CD4-positive, alpha-beta T cell (primary cell): Measurements from ENCODE around the gene TACC3. TPM values are rescaled to one million over a fixed set of nuclear protein-coding genes. Genes with fewer than 3 reads are reported as not detected.

ENCODE experiments used
- ATAC-seq: fragments of 200-7000 bp; cut with Tn5 transposase; one replicate; pipeline ENCODE4 v1.10.0; 2022; ENCODE audit warnings: mild to moderate bottlenecking; ENCODE audit not compliant: poor library complexity
- CTCF ChIA-PET: fragments of 350-600 bp; sonication (Branson Sonifier 250); formaldehyde crosslinking; loops from one replicate; lab custom pipeline; 2021; ENCODE audit warnings: antibody characterized with exemption, inconsistent platforms; lab: Charles Lee
- POLR2A ChIA-PET: fragments of 350-600 bp; sonication (Branson Sonifier 250); formaldehyde crosslinking; loops from one replicate; lab custom pipeline; 2021; ENCODE audit warnings: antibody characterized with exemption, inconsistent platforms; lab: Charles Lee
- DNase-seq, 14 experiments: peaks; one replicate each; pipeline ENCODE4 v3.0.0-alpha.2; 2013 to 2020; ENCODE audit warnings: mixed read lengths in 2 of 14
- H3K27ac ChIP-seq, 2 donors: one replicate each; pipeline versions ENCODE4 v1.5.1 to v1.7.0; 2013; ENCODE audit warnings: low read length in 2 of 2, low read depth in 1 of 2, mild to moderate bottlenecking in 1 of 2
- H3K27me3 ChIP-seq, 2 experiments: 1 replicate in 1 of 2; 2 replicates in 1 of 2; pipeline versions ENCODE4 v1.6.1 to v1.7.0; 2013; ENCODE audit warnings: low read length in 2 of 2, control low read depth in 1 of 2, mild to moderate bottlenecking in 1 of 2, moderate library complexity in 1 of 2; ENCODE audit not compliant: insufficient read depth in 2 of 2, control insufficient read depth in 1 of 2
- H3K36me3 ChIP-seq: one replicate; pipeline ENCODE4 v1.6.1; 2013; ENCODE audit warnings: low read length, control low read depth; ENCODE audit not compliant: insufficient read depth
- H3K4me1 ChIP-seq: one replicate; pipeline ENCODE4 v1.6.1; 2013; ENCODE audit warnings: low read length, control low read depth; ENCODE audit not compliant: insufficient read depth
- H3K4me3 ChIP-seq: one replicate; pipeline ENCODE4 v1.5.1; 2013; ENCODE audit warnings: mild to moderate bottlenecking, low read length, moderate library complexity
- H3K9me3 ChIP-seq, 2 experiments: 1 replicate in 1 of 2; 2 replicates in 1 of 2; pipeline versions ENCODE4 v1.6.1 to v1.7.0; 2013; ENCODE audit warnings: low read length in 2 of 2, mild to moderate bottlenecking in 2 of 2, control low read depth in 1 of 2, moderate library complexity in 1 of 2; ENCODE audit not compliant: control insufficient read depth in 1 of 2, insufficient read depth in 1 of 2
- H3K27ac Mint-ChIP-seq: one replicate; pipeline ENCODE4 v1.8.0; 2020; ENCODE audit warnings: mixed read lengths
- H3K27me3 Mint-ChIP-seq: one replicate; pipeline ENCODE4 v1.8.0; 2021; ENCODE audit warnings: mixed read lengths
- H3K36me3 Mint-ChIP-seq: one replicate; pipeline ENCODE4 v1.8.0; 2021; ENCODE audit warnings: low read depth, mixed read lengths
- H3K4me1 Mint-ChIP-seq: one replicate; pipeline ENCODE4 v1.8.0; 2021; ENCODE audit warnings: low read depth, mixed read lengths
- H3K4me3 Mint-ChIP-seq: one replicate; pipeline ENCODE4 v1.8.0; 2020; ENCODE audit warnings: mild to moderate bottlenecking, mixed read lengths
- H3K9me3 Mint-ChIP-seq: one replicate; pipeline ENCODE4 v1.8.0; 2020; ENCODE audit warnings: mixed read lengths
- intact Hi-C, 2 experiments: fragments of 100-400 bp; cut with DNase I in 1 of 2; cut with micrococcal nuclease in 1 of 2; formaldehyde crosslinking; loops; one replicate each; pipeline versions ENCODE4 v1.15.1 to v1.9.0; 2023 to 2025; cut with DNase I, micrococcal nuclease
- total RNA-seq, 174 experiments: library from RNA in 2 of 174; stranded (reverse) in 2 of 174; gene quantifications; one replicate each; pipeline ENCODE4 v1.2.3 and lab custom pipeline; 2021 to 2026
- TF ChIP-seq, protein P1 (sequence below): fragments of 200-600 bp; IDR thresholded peaks from one replicate; pipeline ENCODE4 v1.8.0; 2022; ENCODE audit warnings: antibody characterized with exemption, mild to moderate bottlenecking

Gene TACC3
- total RNA-seq, 2 experiments from 2014 or later = 123 TPM

DNA sequence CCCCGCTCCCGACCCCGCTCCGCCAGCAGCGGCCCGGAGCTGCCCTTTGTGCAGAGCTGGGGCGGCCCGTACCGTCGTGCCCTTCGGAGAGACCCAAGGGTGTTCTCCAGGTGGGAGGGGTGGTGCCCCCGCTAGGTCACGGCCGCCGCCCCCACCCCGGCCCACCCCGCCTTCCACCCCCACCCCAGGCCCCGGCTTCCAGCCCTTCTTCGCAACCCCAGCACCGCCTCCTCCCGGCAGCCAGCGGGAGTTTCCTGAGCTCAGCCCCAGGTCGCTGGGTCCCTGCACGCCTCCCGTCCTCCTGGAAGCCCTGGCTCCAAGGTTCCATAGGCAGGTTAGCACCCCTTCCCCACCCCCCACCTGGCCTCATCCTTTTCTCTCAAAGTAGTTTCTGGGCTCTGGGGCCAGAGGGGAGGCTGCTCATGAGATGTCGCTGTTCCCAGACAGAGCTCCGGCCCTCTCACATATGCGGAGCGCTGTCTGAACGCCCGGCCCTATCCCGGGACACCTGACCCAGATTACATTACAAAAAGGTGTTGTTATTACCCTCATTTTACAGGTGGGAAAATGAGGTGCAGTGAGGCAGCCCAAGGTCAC, 46.5 kb downstream of the TACC3 start:
- Mint-ChIP-seq H3K27ac (no peak overlapping the region), H3K4me1 (no peaks in the 10 kb centered on the region), H3K27me3 (peaks cover 28% of the 10 kb centered on the region), H3K9me3 (no peaks in the 10 kb centered on the region), H3K4me3 (peak overlapping the region; percentile 74), H3K36me3 (no peaks in the 10 kb centered on the region)
- DNase-seq (peak in 6 of 14 experiments; percentile 9 to 57 (median 25)), ATAC-seq (peak; percentile 48)
- peaks cover 0 to 21% of the 10 kb centered on the region in 2 experiments for H3K9me3 ChIP-seq
- no peak overlapping the region for H3K4me3 ChIP-seq
- peaks cover 8% of the 10 kb centered on the region for H3K4me1 ChIP-seq
- ChIA-PET CTCF (interaction anchor here (1.0 to 1.2 kb wide), 2 partner anchors 14 to 138 kb away, joined by 3 to 4 read pairs; no protein-coding TSS in a partner anchor), POLR2A (no interaction called here)
- peaks cover 26 to 38% of the 10 kb centered on the region in 2 experiments for H3K27me3 ChIP-seq
- H3K36me3 ChIP-seq = no peaks in the 10 kb centered on the region
- intact Hi-C loops = no loop called here
- TF ChIP-seq, protein P1, sequence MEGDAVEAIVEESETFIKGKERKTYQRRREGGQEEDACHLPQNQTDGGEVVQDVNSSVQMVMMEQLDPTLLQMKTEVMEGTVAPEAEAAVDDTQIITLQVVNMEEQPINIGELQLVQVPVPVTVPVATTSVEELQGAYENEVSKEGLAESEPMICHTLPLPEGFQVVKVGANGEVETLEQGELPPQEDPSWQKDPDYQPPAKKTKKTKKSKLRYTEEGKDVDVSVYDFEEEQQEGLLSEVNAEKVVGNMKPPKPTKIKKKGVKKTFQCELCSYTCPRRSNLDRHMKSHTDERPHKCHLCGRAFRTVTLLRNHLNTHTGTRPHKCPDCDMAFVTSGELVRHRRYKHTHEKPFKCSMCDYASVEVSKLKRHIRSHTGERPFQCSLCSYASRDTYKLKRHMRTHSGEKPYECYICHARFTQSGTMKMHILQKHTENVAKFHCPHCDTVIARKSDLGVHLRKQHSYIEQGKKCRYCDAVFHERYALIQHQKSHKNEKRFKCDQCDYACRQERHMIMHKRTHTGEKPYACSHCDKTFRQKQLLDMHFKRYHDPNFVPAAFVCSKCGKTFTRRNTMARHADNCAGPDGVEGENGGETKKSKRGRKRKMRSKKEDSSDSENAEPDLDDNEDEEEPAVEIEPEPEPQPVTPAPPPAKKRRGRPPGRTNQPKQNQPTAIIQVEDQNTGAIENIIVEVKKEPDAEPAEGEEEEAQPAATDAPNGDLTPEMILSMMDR = no peak
- no peak overlapping the region for H3K27ac ChIP-seq

DNA sequence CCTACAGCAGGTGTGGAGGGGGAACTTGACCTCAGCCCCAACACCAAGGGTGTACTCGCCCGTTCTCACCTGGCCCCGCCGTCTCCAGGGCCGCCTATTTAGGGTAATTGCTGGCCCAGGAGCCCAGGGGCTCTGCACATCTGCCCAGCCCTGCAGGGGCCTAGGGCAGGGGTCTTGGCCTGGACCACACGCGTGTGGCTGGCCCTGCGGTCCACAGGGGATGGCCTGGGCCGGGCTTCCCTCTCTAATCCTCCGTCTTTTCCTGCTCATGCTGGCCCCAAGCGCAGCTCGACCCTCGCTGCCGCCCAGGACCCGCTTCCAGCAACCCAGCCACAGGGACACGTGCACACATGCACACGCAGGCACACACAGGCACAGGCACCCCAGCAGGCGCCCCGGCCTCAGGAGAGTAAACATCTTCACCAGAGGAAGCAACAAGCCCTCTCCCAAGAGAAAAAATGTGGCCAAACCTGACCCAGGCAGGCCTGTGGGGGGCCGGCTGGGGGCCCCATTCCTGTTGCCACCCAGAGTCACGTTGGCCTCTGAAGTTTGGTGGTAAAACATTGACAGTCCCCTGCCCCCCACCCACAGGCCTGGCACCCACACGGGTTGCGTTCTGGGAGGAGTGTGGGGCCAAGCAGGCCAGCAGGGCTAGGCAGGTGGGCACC, 47.2 kb downstream of the TACC3 start:
- ATAC-seq = no peak
- Mint-ChIP-seq H3K9me3 (no peaks in the 10 kb centered on the region), H3K4me3 (peak overlapping the region; percentile 85), H3K36me3 (no peaks in the 10 kb centered on the region), H3K27ac (no peak overlapping the region), H3K4me1 (no peaks in the 10 kb centered on the region), H3K27me3 (peaks cover 28% of the 10 kb centered on the region)
- no peak for DNase-seq
- intact Hi-C loops = no loop called here
- POLR2A ChIA-PET = no interaction called here
- TF ChIP-seq, protein P1 = no peak
- peaks cover 25 to 38% of the 10 kb centered on the region in 2 experiments for H3K27me3 ChIP-seq
- no peak overlapping the region for H3K4me3 ChIP-seq
- no peak overlapping the region for H3K27ac ChIP-seq
- CTCF ChIA-PET = interaction anchor here (1.0 to 1.2 kb wide), 2 partner anchors 13 to 139 kb away, joined by 3 to 4 read pairs; no protein-coding TSS in a partner anchor
- H3K4me1 ChIP-seq = peaks cover 8% of the 10 kb centered on the region
- no peaks in the 10 kb centered on the region for H3K36me3 ChIP-seq
- peaks cover 0 to 21% of the 10 kb centered on the region in 2 experiments for H3K9me3 ChIP-seq

DNA sequence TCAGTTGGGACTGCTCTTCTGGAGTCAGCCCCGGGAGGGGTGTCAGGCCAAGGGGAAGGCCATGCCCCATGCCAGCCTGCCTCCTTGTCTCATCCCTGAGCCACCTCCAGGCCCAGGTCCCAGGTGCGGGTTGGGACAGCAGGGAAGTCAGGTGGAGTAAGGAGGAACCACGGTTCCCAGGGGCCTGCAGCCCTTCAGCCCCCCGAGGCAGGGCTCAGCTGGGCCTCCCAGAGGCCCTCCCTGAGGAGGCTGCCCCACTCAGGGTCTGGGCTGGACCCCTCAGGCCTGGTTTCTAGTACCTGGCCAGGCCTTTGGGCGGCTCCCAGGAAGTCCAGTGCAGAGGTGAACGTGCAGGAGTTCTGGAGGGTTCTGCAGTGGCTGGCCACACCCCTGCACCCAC, 48.4 kb downstream of the TACC3 start:
- Histone ChIP-seq H3K36me3 (no peaks in the 10 kb centered on the region), H3K9me3 (peaks cover 0 to 18% of the 10 kb centered on the region in 2 experiments), H3K4me1 (peaks cover 8% of the 10 kb centered on the region), H3K27ac (no peak overlapping the region), H3K4me3 (no peak overlapping the region), H3K27me3 (peaks cover 23 to 32% of the 10 kb centered on the region in 2 experiments)
- no peak for ATAC-seq
- H3K9me3 Mint-ChIP-seq = no peaks in the 10 kb centered on the region
- no peak overlapping the region for H3K27ac Mint-ChIP-seq
- intact Hi-C loops = no loop called here
- no peak for DNase-seq
- no peaks in the 10 kb centered on the region for H3K4me1 Mint-ChIP-seq
- ChIA-PET CTCF (no interaction called here), POLR2A (no interaction called here)
- TF ChIP-seq, protein P1 = no peak
- H3K27me3 Mint-ChIP-seq = peaks cover 19% of the 10 kb centered on the region
- H3K4me3 Mint-ChIP-seq = no peak overlapping the region
- no peaks in the 10 kb centered on the region for H3K36me3 Mint-ChIP-seq
